Activated B cell treated with CpG ODN at 0.5 μM for 24 hours (primary cell): ENCODE measurements around the gene CHN2. TPM values are rescaled to one million over a fixed set of nuclear protein-coding genes. Genes with fewer than 3 reads are reported as not detected.

Experiments used
- ATAC-seq: fragments of 200-7000 bp; cut with Tn5 transposase; one replicate; pipeline ENCODE4 v1.10.0; 2021; ENCODE audit warnings: low read depth, mild to moderate bottlenecking, moderate library complexity
- CTCF ChIA-PET: fragments of 350-600 bp; sonication (Branson Sonifier 250); formaldehyde crosslinking; loops from one replicate; lab custom pipeline; 2021; ENCODE audit warnings: antibody characterized with exemption; lab: Charles Lee
- POLR2A ChIA-PET: fragments of 350-600 bp; sonication (Branson Sonifier 250); formaldehyde crosslinking; loops from one replicate; lab custom pipeline; 2021; ENCODE audit warnings: antibody characterized with exemption; lab: Charles Lee
- DNase-seq: peaks from one replicate; pipeline ENCODE4 v3.0.0; 2022
- H3K27ac Mint-ChIP-seq: one replicate; pipeline ENCODE4 v1.8.0; 2020; ENCODE audit warnings: mixed read lengths
- H3K27me3 Mint-ChIP-seq: one replicate; pipeline ENCODE4 v1.8.0; 2021; ENCODE audit warnings: mixed read lengths
- H3K36me3 Mint-ChIP-seq: one replicate; pipeline ENCODE4 v1.8.0; 2021; ENCODE audit warnings: low read depth, mixed read lengths
- H3K4me1 Mint-ChIP-seq: one replicate; pipeline ENCODE4 v1.8.0; 2021; ENCODE audit warnings: mixed read lengths
- H3K4me3 Mint-ChIP-seq: one replicate; pipeline ENCODE4 v1.8.0; 2020; ENCODE audit warnings: mild to moderate bottlenecking, mixed read lengths
- H3K9me3 Mint-ChIP-seq: one replicate; pipeline ENCODE4 v1.8.0; 2020; ENCODE audit warnings: mixed read lengths
- CTCF ChIP-seq: fragments of 200-600 bp; IDR thresholded peaks from one replicate; pipeline ENCODE4 v1.8.0; 2022; ENCODE audit warnings: antibody characterized with exemption, mild to moderate bottlenecking
- intact Hi-C: fragments of 100-400 bp; cut with micrococcal nuclease; formaldehyde crosslinking; loops from one replicate; pipeline ENCODE4 v1.15.1; 2024
- total RNA-seq: library from RNA; stranded (reverse); gene quantifications from 2 replicates; pipeline ENCODE4 v1.2.3, GENCODE V29; 2022

The CHN2 gene
- total RNA-seq, 1 donor from 2014 or later = 1.8 TPM

GRCh38 chr7:29275493-29275892 is 80.9 kb downstream of the CHN2 start:
- Mint-ChIP-seq H3K27me3 (no peaks in the 10 kb centered on the region), H3K9me3 (no peaks in the 10 kb centered on the region), H3K36me3 (no peaks in the 10 kb centered on the region), H3K4me3 (no peak overlapping the region), H3K27ac (no peak overlapping the region), H3K4me1 (peaks cover 17% of the 10 kb centered on the region)
- ATAC-seq = no peak
- DNase-seq = no peak
- no peak for TF ChIP-seq CTCF
- intact Hi-C loops = no loop called here
- ChIA-PET POLR2A (no interaction called here), CTCF (no interaction called here)

- Mint-ChIP-seq H3K27me3 (no peaks in the 10 kb centered on the region), H3K4me3 (no peak overlapping the region), H3K36me3 (no peaks in the 10 kb centered on the region), H3K9me3 (no peaks in the 10 kb centered on the region), H3K27ac (no peak overlapping the region), H3K4me1 (peaks cover 11% of the 10 kb centered on the region)
- CTCF ChIA-PET = no interaction called here
- intact Hi-C loops = no loop called here
- DNase-seq (no peak), ATAC-seq (no peak)
- TF ChIP-seq CTCF = no peak
- POLR2A ChIA-PET = no interaction called here
Measured at GRCh38 chr7:29276199-29276598, 81.6 kb downstream of the CHN2 start.

GRCh38 chr7:29276806-29277205 is 82.2 kb downstream of the CHN2 start:
- H3K4me3 Mint-ChIP-seq = no peak overlapping the region
- CTCF ChIA-PET = no interaction called here
- POLR2A ChIA-PET = no interaction called here
- intact Hi-C loops = no loop called here
- H3K27me3 Mint-ChIP-seq = no peaks in the 10 kb centered on the region
- H3K9me3 Mint-ChIP-seq = no peaks in the 10 kb centered on the region
- no peak overlapping the region for H3K27ac Mint-ChIP-seq
- no peak for DNase-seq
- H3K4me1 Mint-ChIP-seq = peaks cover 5% of the 10 kb centered on the region
- TF ChIP-seq CTCF = no peak
- no peaks in the 10 kb centered on the region for H3K36me3 Mint-ChIP-seq
- no peak for ATAC-seq

GRCh38 chr7:29277436-29278215 is 83.1 kb downstream of the CHN2 start:
- ChIA-PET CTCF (no interaction called here), POLR2A (no interaction called here)
- no peak for TF ChIP-seq CTCF
- peaks cover 6% of the 10 kb centered on the region for H3K4me1 Mint-ChIP-seq
- no peak overlapping the region for H3K27ac Mint-ChIP-seq
- H3K4me3 Mint-ChIP-seq = no peak overlapping the region
- intact Hi-C loops = no loop called here
- no peaks in the 10 kb centered on the region for H3K9me3 Mint-ChIP-seq
- no peaks in the 10 kb centered on the region for H3K27me3 Mint-ChIP-seq
- no peak for DNase-seq
- ATAC-seq = peak; percentile 49
- no peaks in the 10 kb centered on the region for H3K36me3 Mint-ChIP-seq

GRCh38 chr7:29278337-29279069 is 83.9 kb downstream of the CHN2 start:
- ATAC-seq (no peak), DNase-seq (no peak)
- TF ChIP-seq CTCF = no peak
- Mint-ChIP-seq H3K4me1 (peaks cover 13% of the 10 kb centered on the region), H3K27ac (no peak overlapping the region), H3K9me3 (no peaks in the 10 kb centered on the region), H3K4me3 (no peak overlapping the region), H3K36me3 (no peaks in the 10 kb centered on the region), H3K27me3 (no peaks in the 10 kb centered on the region)
- ChIA-PET POLR2A (no interaction called here), CTCF (no interaction called here)
- intact Hi-C loops = no loop called here
